B cell (primary cell): ENCODE results near the gene TCF7L2.

Source experiments
- CTCF ChIP-seq: fragments of 200-600 bp; IDR thresholded peaks from one replicate; pipeline ENCODE4 v1.8.0; 2022; ENCODE audit warnings: antibody characterized with exemption, mild to moderate bottlenecking
- EZH2 ChIP-seq: IDR thresholded peaks from 2 replicates; pipeline ENCODE4 v1.6.1; 2012; ENCODE audit warnings: borderline replicate concordance, low read depth, mild to moderate bottlenecking, moderate library complexity, low read length; ENCODE audit not compliant: insufficient read depth, poor library complexity, severe bottlenecking

GRCh38 chr10:113160641-113161040 is 210.6 kb downstream of the TCF7L2 start:
- no peak for TF ChIP-seq CTCF
- TF ChIP-seq EZH2: no peak
